H9 (cell line): ENCODE data around the gene RFC4. TPM values are rescaled to one million over a fixed set of nuclear protein-coding genes. Genes with fewer than 3 reads are reported as not detected.

ENCODE experiments used
- DNase-seq: peaks from one replicate; pipeline ENCODE4 v3.0.0-alpha.2; 2017
- H2AFZ ChIP-seq: one replicate; pipeline ENCODE4 v1.6.1; 2013; ENCODE audit warnings: mild to moderate bottlenecking, low read length, control low read depth, moderate library complexity
- H2AK5ac ChIP-seq: 2 replicates; pipeline ENCODE4 v1.6.1; 2013; ENCODE audit warnings: low read length, control low read depth, mixed read lengths; ENCODE audit not compliant: insufficient read length
- H2BK120ac ChIP-seq: one replicate; pipeline ENCODE4 v1.6.1; 2013; ENCODE audit warnings: low read depth, mild to moderate bottlenecking, low read length, control low read depth, inconsistent platforms; ENCODE audit not compliant: poor library complexity, severe bottlenecking
- H2BK12ac ChIP-seq: 2 replicates; pipeline ENCODE4 v1.6.1; 2013; ENCODE audit warnings: low read length, control low read depth, mixed read lengths, low read depth; ENCODE audit not compliant: insufficient read length
- H2BK15ac ChIP-seq: 2 replicates; pipeline ENCODE4 v1.6.1; 2013; ENCODE audit warnings: low read depth, low read length, control low read depth
- H2BK20ac ChIP-seq: one replicate; pipeline ENCODE4 v1.6.1; 2013; ENCODE audit warnings: low read depth, mild to moderate bottlenecking, low read length, control low read depth, inconsistent platforms; ENCODE audit not compliant: poor library complexity, severe bottlenecking
- H2BK5ac ChIP-seq: 2 replicates; pipeline ENCODE4 v1.6.1; 2013; ENCODE audit warnings: low read length, control low read depth, mixed read lengths; ENCODE audit not compliant: insufficient read length
- H3K14ac ChIP-seq: 2 replicates; pipeline ENCODE4 v1.6.1; 2013; ENCODE audit warnings: low read length, control low read depth; ENCODE audit not compliant: insufficient read depth
- H3K18ac ChIP-seq: 2 replicates; pipeline ENCODE4 v1.6.1; 2013; ENCODE audit warnings: low read depth, mild to moderate bottlenecking, mixed read lengths, low read length, control low read depth; ENCODE audit not compliant: insufficient read length
- H3K23ac ChIP-seq: 2 replicates; pipeline ENCODE4 v1.6.1; 2013; ENCODE audit warnings: low read length, control low read depth, mixed read lengths, low read depth; ENCODE audit not compliant: insufficient read length
- H3K23me2 ChIP-seq: 2 replicates; pipeline ENCODE4 v1.6.1; 2013; ENCODE audit warnings: low read depth, mild to moderate bottlenecking, mixed read lengths, low read length, control low read depth; ENCODE audit not compliant: insufficient read length, poor library complexity, severe bottlenecking
- H3K27ac ChIP-seq: 2 replicates; pipeline ENCODE4 v1.5.1; 2013; ENCODE audit warnings: low read length, control low read depth, mixed read lengths, low read depth; ENCODE audit not compliant: insufficient read length
- H3K27me3 ChIP-seq: 2 replicates; pipeline ENCODE4 v1.6.1; 2013; ENCODE audit warnings: low read length, control low read depth, inconsistent platforms; ENCODE audit not compliant: insufficient read depth
- H3K4ac ChIP-seq: 2 replicates; pipeline ENCODE4 v1.6.1; 2013; ENCODE audit warnings: low read depth, mild to moderate bottlenecking, control low read depth, inconsistent platforms, low read length, moderate library complexity
- H3K4me1 ChIP-seq: 2 replicates; pipeline ENCODE4 v1.6.1; 2013; ENCODE audit warnings: low read length, control low read depth, inconsistent platforms; ENCODE audit not compliant: insufficient read depth
- H3K4me2 ChIP-seq: 2 replicates; pipeline ENCODE4 v1.6.1; 2013; ENCODE audit warnings: low read length, control low read depth, mixed read lengths; ENCODE audit not compliant: insufficient read length, insufficient read depth
- H3K56ac ChIP-seq: 2 replicates; pipeline ENCODE4 v1.6.1; 2013; ENCODE audit warnings: low read depth, mild to moderate bottlenecking, mixed read lengths, low read length, control low read depth; ENCODE audit not compliant: insufficient read length
- H3K79me1 ChIP-seq: 2 replicates; pipeline ENCODE4 v1.6.1; 2013; ENCODE audit warnings: low read depth, mild to moderate bottlenecking, moderate library complexity, low read length, control low read depth, inconsistent platforms; ENCODE audit not compliant: insufficient read depth, poor library complexity, severe bottlenecking
- H3K79me2 ChIP-seq: 2 replicates; pipeline ENCODE4 v1.6.1; 2013; ENCODE audit warnings: low read length, control low read depth, inconsistent platforms; ENCODE audit not compliant: insufficient read depth
- H3K9ac ChIP-seq: 2 replicates; pipeline ENCODE4 v1.6.1; 2013; ENCODE audit warnings: low read length, control low read depth, mixed read lengths; ENCODE audit not compliant: insufficient read length; ENCODE audit errors: extremely low read depth
- H3K9me3 ChIP-seq: one replicate; pipeline ENCODE4 v1.6.1; 2013; ENCODE audit warnings: low read depth, low read length, inconsistent platforms; ENCODE audit not compliant: control insufficient read depth
- H3T11ph ChIP-seq: one replicate; pipeline ENCODE4 v1.6.1; 2013; ENCODE audit warnings: mild to moderate bottlenecking, low read length, control low read depth, inconsistent platforms
- H4K20me1 ChIP-seq: one replicate; pipeline ENCODE4 v1.6.1; 2013; ENCODE audit not compliant: control insufficient read depth, insufficient read length, insufficient read depth
- H4K5ac ChIP-seq: 2 replicates; pipeline ENCODE4 v1.6.1; 2013; ENCODE audit warnings: low read depth, mild to moderate bottlenecking, mixed read lengths, low read length, control low read depth; ENCODE audit not compliant: insufficient read length
- H4K8ac ChIP-seq: replicated peaks from 2 replicates; pipeline ENCODE4 v1.6.1; 2013; ENCODE audit warnings: low read length, control low read depth, mixed read lengths, low read depth; ENCODE audit not compliant: insufficient read length
- H4K91ac ChIP-seq: 2 replicates; pipeline ENCODE4 v1.6.1; 2013; ENCODE audit warnings: low read depth, mild to moderate bottlenecking, moderate library complexity, mixed read lengths, low read length, control low read depth; ENCODE audit not compliant: insufficient read length
- H3K27ac Mint-ChIP-seq, 3 experiments: 2 replicates in 2 of 3; 3 replicates in 1 of 3; pipeline ENCODE4 v1.8.0; 2020 to 2021; ENCODE audit warnings: mixed read lengths in 3 of 3, mild to moderate bottlenecking in 1 of 3, moderate library complexity in 1 of 3
- H3K27me3 Mint-ChIP-seq: 2 replicates; pipeline ENCODE4 v1.8.0; 2021; ENCODE audit warnings: low read depth, mild to moderate bottlenecking, moderate library complexity, mixed read lengths
- H3K36me3 Mint-ChIP-seq, 3 experiments: 2 replicates in 2 of 3; 3 replicates in 1 of 3; pipeline ENCODE4 v1.8.0; 2020 to 2021; ENCODE audit warnings: low read depth in 3 of 3, mixed read lengths in 3 of 3; ENCODE audit not compliant: insufficient read depth in 1 of 3
- H3K4me1 Mint-ChIP-seq, 2 experiments: 2 replicates each; pipeline ENCODE4 v1.8.0; 2020; ENCODE audit warnings: mixed read lengths in 2 of 2
- H3K4me3 Mint-ChIP-seq, 2 experiments: 2 replicates in 1 of 2; 3 replicates in 1 of 2; pipeline ENCODE4 v1.8.0; 2020 to 2021; ENCODE audit warnings: mild to moderate bottlenecking in 2 of 2, mixed read lengths in 2 of 2, moderate library complexity in 1 of 2
- H3K9me3 Mint-ChIP-seq, 2 experiments: 2 replicates in 1 of 2; 3 replicates in 1 of 2; pipeline ENCODE4 v1.8.0; 2020; ENCODE audit warnings: mild to moderate bottlenecking in 2 of 2, mixed read lengths in 2 of 2, moderate library complexity in 1 of 2
- WGBS: extraction: QIAGEN DNeasy Blood & Tissue Kit; methylation state at CpG from one replicate; pipeline ENCODE4 v1.1.7; 2013; ENCODE audit warnings: missing lambda C conversion rate, low lambda C conversion rate, mixed read lengths; ENCODE audit not compliant: insufficient read length; ENCODE audit errors: extremely low coverage; 5-methylcytosine and 5-hydroxymethylcytosine counted together
- total RNA-seq: library from RNA; stranded (reverse); gene quantifications from 2 replicates; pipeline ENCODE4 v1.2.1, GENCODE V29; 2021
- TF ChIP-seq, protein P1 (sequence below): fragments of 200-600 bp; sonication (generic); conservative IDR thresholded peaks from 3 replicates; pipeline ENCODE4 v1.8.0; 2021; ENCODE audit warnings: antibody characterized with exemption, mild to moderate bottlenecking

RFC4 gene
- total RNA-seq, 1 experiment from 2014 or later = 108 TPM

DNA sequence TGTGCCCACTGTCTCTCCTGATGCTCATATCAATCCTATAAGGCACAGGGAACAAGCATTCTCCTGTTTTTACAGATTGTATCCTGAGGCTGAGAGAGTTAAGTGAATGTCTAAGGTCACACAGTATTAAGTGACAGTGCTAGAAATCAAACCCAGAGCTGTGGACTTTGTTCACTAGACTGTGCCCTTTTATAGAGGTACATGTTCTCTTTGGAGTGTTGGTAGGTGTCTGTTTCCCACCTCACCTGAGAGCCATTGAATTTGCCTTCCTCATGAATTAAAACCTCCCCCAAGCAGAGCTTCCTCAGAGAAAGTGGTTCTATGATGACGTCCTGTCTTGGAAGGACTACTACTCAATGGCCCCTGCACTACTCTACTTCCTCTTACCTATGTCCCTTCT is 48.7 kb upstream of the RFC4 start:
- no peak overlapping the region for H3K18ac ChIP-seq
- peaks cover 5 to 12% of the 10 kb centered on the region in 2 experiments; a peak in 3 of 4 replicates for H3K4me1 Mint-ChIP-seq

More for the DNA sequence above, 48.7 kb upstream of the RFC4 start:
- H2AK5ac ChIP-seq = no peak overlapping the region
- H3K23ac ChIP-seq = no peak overlapping the region
- DNase-seq = no peak
- no peaks in the 10 kb centered on the region for H3K79me1 ChIP-seq
- no peak overlapping the region for H2BK12ac ChIP-seq
- no peak overlapping the region for H3K4ac ChIP-seq
- H3T11ph ChIP-seq = no peak overlapping the region
- H4K5ac ChIP-seq = no peak overlapping the region
- no peaks in the 10 kb centered on the region for H3K9me3 ChIP-seq
- no peak overlapping the region for H3K56ac ChIP-seq
- Mint-ChIP-seq H3K27me3 (no peaks in the 10 kb centered on the region; the same call in 1 of the 2 replicates), H3K9me3 (no peaks in the 10 kb centered on the region; a peak in 1 of 5 replicates), H3K4me3 (no peak overlapping the region), H3K27ac (no peak overlapping the region), H3K36me3 (no peaks in the 10 kb centered on the region; a peak in 2 of 7 replicates)
- H3K9ac ChIP-seq = no peak overlapping the region
- no peak overlapping the region for H2BK5ac ChIP-seq
- no peak overlapping the region for H4K8ac ChIP-seq
- H3K14ac ChIP-seq = no peak overlapping the region
- no peak overlapping the region for H3K27ac ChIP-seq
- no peak overlapping the region for H4K91ac ChIP-seq
- H3K27me3 ChIP-seq = no peaks in the 10 kb centered on the region
- no peaks in the 10 kb centered on the region for H3K79me2 ChIP-seq
- H2BK120ac ChIP-seq = no peak overlapping the region
- H2AFZ ChIP-seq = no peak overlapping the region
- H3K23me2 ChIP-seq = no peaks in the 10 kb centered on the region
- no peak overlapping the region for H3K4me2 ChIP-seq
- no peak overlapping the region for H2BK15ac ChIP-seq
- H4K20me1 ChIP-seq = no peaks in the 10 kb centered on the region
- H2BK20ac ChIP-seq = no peak overlapping the region
- H3K4me1 ChIP-seq = no peaks in the 10 kb centered on the region
- no CpG with 5 or more reads among the region's 1 CpG for WGBS
- TF ChIP-seq, protein P1, sequence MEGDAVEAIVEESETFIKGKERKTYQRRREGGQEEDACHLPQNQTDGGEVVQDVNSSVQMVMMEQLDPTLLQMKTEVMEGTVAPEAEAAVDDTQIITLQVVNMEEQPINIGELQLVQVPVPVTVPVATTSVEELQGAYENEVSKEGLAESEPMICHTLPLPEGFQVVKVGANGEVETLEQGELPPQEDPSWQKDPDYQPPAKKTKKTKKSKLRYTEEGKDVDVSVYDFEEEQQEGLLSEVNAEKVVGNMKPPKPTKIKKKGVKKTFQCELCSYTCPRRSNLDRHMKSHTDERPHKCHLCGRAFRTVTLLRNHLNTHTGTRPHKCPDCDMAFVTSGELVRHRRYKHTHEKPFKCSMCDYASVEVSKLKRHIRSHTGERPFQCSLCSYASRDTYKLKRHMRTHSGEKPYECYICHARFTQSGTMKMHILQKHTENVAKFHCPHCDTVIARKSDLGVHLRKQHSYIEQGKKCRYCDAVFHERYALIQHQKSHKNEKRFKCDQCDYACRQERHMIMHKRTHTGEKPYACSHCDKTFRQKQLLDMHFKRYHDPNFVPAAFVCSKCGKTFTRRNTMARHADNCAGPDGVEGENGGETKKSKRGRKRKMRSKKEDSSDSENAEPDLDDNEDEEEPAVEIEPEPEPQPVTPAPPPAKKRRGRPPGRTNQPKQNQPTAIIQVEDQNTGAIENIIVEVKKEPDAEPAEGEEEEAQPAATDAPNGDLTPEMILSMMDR = no peak
